GM12878 (cell line): ENCODE data around the gene STX1B. TPM values are rescaled to one million over a fixed set of nuclear protein-coding genes. Genes with fewer than 3 reads are reported as not detected.
A peak's percentile ranks its signal among the peaks of the same experiment; 100 is the strongest.

Experiments used
- ATAC-seq: fragments of 200-7000 bp; cut with Tn5 transposase; 3 replicates; pipeline ENCODE4 v1.9.1; 2020; ENCODE audit warnings: mild to moderate bottlenecking, moderate library complexity
- BruUV-seq: library from RNA; stranded (reverse); fragments of 400-500 nt; replicated peaks from 2 replicates; lab custom pipeline; 2021; lab: Mats Ljungman, UMichigan
- CTCF ChIA-PET: fragments of 300-600 bp; sonication (Branson Sonifier 250); formaldehyde crosslinking; extraction: SDS; loops from one replicate; lab custom pipeline; 2021; ENCODE audit warnings: inconsistent platforms; lab: Yijun Ruan, JAX
- POLR2A ChIA-PET: fragments of 350-600 bp; formaldehyde crosslinking; extraction: SDS; loops from one replicate; lab custom pipeline; 2021; ENCODE audit warnings: inconsistent platforms; lab: Charles Lee
- RAD21 ChIA-PET: fragments of 300-600 bp; sonication (Branson Sonifier 250); formaldehyde crosslinking; loops from one replicate; lab custom pipeline; 2023; ENCODE audit warnings: antibody characterized with exemption; ENCODE audit not compliant: unreplicated experiment; lab: Charles Lee
- SMC1A ChIA-PET: fragments of 300-600 bp; sonication (Branson Sonifier 250); formaldehyde crosslinking; loops from one replicate; lab custom pipeline; 2023; ENCODE audit not compliant: unreplicated experiment, uncharacterized antibody; lab: Charles Lee
- DNase-seq: peaks from one replicate; pipeline ENCODE4 v3.0.0-alpha.2; 2011; ENCODE audit warnings: low read depth, low spot score
- FAIRE-seq: peaks from 3 replicates; lab custom pipeline; 2011; peaks lifted over from hg19 to GRCh38; lab: Jason Lieb, UNC
- H2AFZ ChIP-seq: 2 replicates; pipeline ENCODE4 v1.6.0; 2011; ENCODE audit warnings: low read depth, low read length, control low read depth; ENCODE audit not compliant: control insufficient read depth
- H3K27ac ChIP-seq: 2 replicates; pipeline ENCODE4 v1.5.1; 2011; ENCODE audit warnings: control low read depth; ENCODE audit not compliant: control insufficient read depth, insufficient read depth
- H3K27me3 ChIP-seq, 2 experiments: replicated peaks in 1 of 2; 2 replicates each; pipeline versions ENCODE4 v1.6.0 to v1.6.1; 2011; ENCODE audit warnings: low read length in 1 of 2; ENCODE audit not compliant: control insufficient read depth in 2 of 2, insufficient read depth in 2 of 2
- H3K36me3 ChIP-seq, 2 experiments: 2 replicates each; pipeline ENCODE4 v1.5.1; 2011; ENCODE audit warnings: low read length in 1 of 2; ENCODE audit not compliant: control insufficient read depth in 2 of 2, insufficient read depth in 2 of 2
- H3K4me1 ChIP-seq: 2 replicates; pipeline ENCODE4 v1.6.1; 2011; ENCODE audit warnings: mild to moderate bottlenecking, low read length, moderate library complexity, mixed read lengths; ENCODE audit not compliant: control insufficient read depth, insufficient read depth
- H3K4me2 ChIP-seq: 2 replicates; pipeline ENCODE4 v1.6.0; 2011; ENCODE audit warnings: control low read depth; ENCODE audit not compliant: control insufficient read depth, insufficient read depth
- H3K4me3 ChIP-seq: fragments of 200-600 bp; sonication (generic); 2 replicates; pipeline ENCODE4 v1.5.1; 2016
- H3K79me2 ChIP-seq: 2 replicates; pipeline ENCODE4 v1.6.0; 2011; ENCODE audit warnings: low read length; ENCODE audit not compliant: control insufficient read depth, insufficient read depth
- H3K9ac ChIP-seq: 2 replicates; pipeline ENCODE4 v1.8.0; 2011; ENCODE audit warnings: low read length, control low read depth, mixed read lengths; ENCODE audit not compliant: control insufficient read depth, insufficient read depth
- H3K9me3 ChIP-seq: replicated peaks from 3 replicates; pipeline ENCODE4 v1.5.1; 2011; ENCODE audit warnings: mild to moderate bottlenecking, low read length; ENCODE audit not compliant: control insufficient read depth, insufficient read depth
- H4K20me1 ChIP-seq: 2 replicates; pipeline ENCODE4 v1.6.0; 2011; ENCODE audit not compliant: control insufficient read depth, insufficient read depth
- CHD1 ChIP-seq: IDR thresholded peaks from 2 replicates; pipeline ENCODE4 v1.6.1; 2012; ENCODE audit warnings: low read depth, low read length, improper control_type of control experiment
- CREM ChIP-seq: IDR thresholded peaks from 2 replicates; pipeline ENCODE4 v1.6.1; 2014; ENCODE audit warnings: antibody characterized with exemption, low read depth
- EED ChIP-seq: sonication (generic); IDR thresholded peaks from 2 replicates; pipeline ENCODE4 v1.6.1; 2016; ENCODE audit warnings: antibody characterized with exemption, low read depth
- HSF1 ChIP-seq: fragments of 150-350 bp; IDR thresholded peaks from 2 replicates; pipeline ENCODE4 v1.6.1; 2014; ENCODE audit warnings: mild to moderate bottlenecking, low read depth, low read length
- IKZF1 ChIP-seq: fragments of 450-650 bp; conservative IDR thresholded peaks from 2 replicates; pipeline ENCODE4 v1.6.1; 2017; ENCODE audit warnings: antibody characterized with exemption, mild to moderate bottlenecking
- IKZF2 ChIP-seq, 2 experiments: fragments of 450-650 bp; IDR thresholded peaks; 2 replicates each; pipeline ENCODE4 v1.6.1; 2017; ENCODE audit warnings: mild to moderate bottlenecking in 2 of 2, moderate library complexity in 2 of 2
- KLF5 ChIP-seq: fragments of 450-650 bp; IDR thresholded peaks from 2 replicates; pipeline ENCODE4 v1.6.1; 2014; ENCODE audit warnings: mild to moderate bottlenecking; ENCODE audit not compliant: partially characterized antibody
- MLLT1 ChIP-seq: fragments of 450-650 bp; IDR thresholded peaks from 2 replicates; pipeline ENCODE4 v1.6.1; 2016; ENCODE audit warnings: mild to moderate bottlenecking
- RBBP5 ChIP-seq: fragments of 200-600 bp; sonication (generic); conservative IDR thresholded peaks from 2 replicates; pipeline ENCODE4 v1.6.1; 2016
- RELB ChIP-seq: fragments of 450-650 bp; IDR thresholded peaks from 2 replicates; pipeline ENCODE4 v1.6.1; 2017; ENCODE audit warnings: low read depth, mild to moderate bottlenecking, moderate library complexity
- SIN3A ChIP-seq: IDR thresholded peaks from 2 replicates; pipeline ENCODE4 v1.6.1; 2012; ENCODE audit warnings: low read depth, low read length, improper control_type of control experiment
- TCF12 ChIP-seq: IDR thresholded peaks from 2 replicates; pipeline ENCODE4 v1.6.1; 2011; ENCODE audit warnings: low read depth, mild to moderate bottlenecking, low read length
- YY1 ChIP-seq: IDR thresholded peaks from 2 replicates; pipeline ENCODE4 v1.6.1; 2011; ENCODE audit warnings: low read depth, mild to moderate bottlenecking, low read length
- WGBS: methylation state at CpG from one replicate; pipeline ENCODE4 v1.1.6; 2016; ENCODE audit warnings: low lambda C conversion rate; ENCODE audit not compliant: insufficient replicate concordance, insufficient coverage; ENCODE audit errors: missing lambda C conversion rate; 5-methylcytosine and 5-hydroxymethylcytosine counted together
- in situ Hi-C: fragments of 300-500 bp; cut with MboI; formaldehyde crosslinking; loops from 9 replicates; pipeline ENCODE4 v1.14.3; 2018; ENCODE audit warnings: mixed read lengths
- intact Hi-C: fragments of 100-400 bp; cut with micrococcal nuclease; formaldehyde crosslinking; loops from one replicate; pipeline ENCODE4 v1.14.2; 2022; ENCODE audit not compliant: unreplicated experiment
- polyA plus RNA-seq, 11 experiments: library from polyadenylated mRNA; depleted of rRNA in 4 of 11; unstranded in 6 of 11; stranded (reverse) in 5 of 11; fragments of >200 nt; fragmentation: Nextera tagmentation in 4 of 11; fragmentation: Illumina TruSeq in 1 of 11; extraction: Ambion mirVana in 4 of 11; extraction: Trizol in 1 of 11; gene quantifications; 1 replicate in 1 of 11; 2 replicates in 10 of 11; pipeline versions ENCODE4 v1.2.1 to v1.2.3, GENCODE V29; 2011 to 2016; ENCODE audit warnings: inconsistent platforms in 2 of 11, missing spikeins in 2 of 11, low read depth in 1 of 11
- total RNA-seq, 4 experiments: library from RNA; depleted of rRNA in 3 of 4; stranded (reverse); fragments of >200 nt in 3 of 4; fragmentation: Illumina TruSeq in 1 of 4; extraction: Trizol in 1 of 4; gene quantifications; 2 replicates each; pipeline versions ENCODE4 v1.2.1 to v1.2.3, GENCODE V29; 2013 to 2021

STX1B gene
- total and polyA plus RNA-seq, 10 of the 15 experiments (the other 5 are each of a cell fraction or from before 2014, with no cell fraction given): 0.22 to 2.5 (median 1.1) TPM

DNA sequence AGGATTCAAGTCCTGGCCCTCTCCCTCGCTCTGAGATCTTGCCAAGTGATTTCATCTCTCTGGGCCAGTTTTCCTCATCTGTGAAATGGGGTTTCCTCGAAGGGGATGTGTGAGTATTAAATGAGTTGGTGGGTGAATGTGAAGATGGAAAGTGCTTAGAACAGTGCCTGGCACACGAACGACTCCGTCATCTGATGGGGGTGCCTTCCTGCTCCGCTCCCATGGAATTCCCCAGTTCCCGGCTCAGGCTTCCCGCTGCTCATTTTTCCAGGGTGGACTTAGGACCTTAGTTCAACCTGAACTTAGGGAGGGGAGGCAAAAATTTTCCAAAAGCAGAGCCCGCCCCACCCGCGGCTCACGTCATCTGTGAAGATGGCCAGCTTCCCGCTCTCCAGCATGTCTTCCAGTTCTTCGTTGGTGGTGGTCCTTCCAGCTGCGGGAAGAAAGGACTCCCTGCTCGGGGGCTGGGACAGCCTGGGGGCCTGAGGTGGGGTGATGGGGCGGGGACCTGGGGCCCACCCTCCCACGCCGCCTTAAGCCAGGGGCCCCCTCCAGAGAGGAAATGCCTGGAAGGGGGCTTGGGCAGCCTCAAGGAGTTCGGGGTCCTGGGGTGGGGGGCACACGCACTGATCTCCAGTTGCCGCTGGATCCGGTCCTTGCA, 14.0 kb downstream of the STX1B start:
- SMC1A ChIA-PET: interaction anchor here (1.0 kb wide), 1 partner anchor 11 kb away, joined by 3 read pairs; the partner anchor contains the start of gene HSD3B7
- RAD21 ChIA-PET: interaction anchor here (1.0 to 1.7 kb wide), 5 partner anchors 8 to 96 kb away, joined by 3 to 11 read pairs (median 4); partner anchors contain the start of genes ZNF646 and ZNF668
- Histone ChIP-seq H3K9me3 (no peaks in the 10 kb centered on the region), H3K4me1 (peaks cover 17% of the 10 kb centered on the region), H3K27ac (peak overlapping the region; percentile 82), H4K20me1 (no peaks in the 10 kb centered on the region), H3K4me3 (peak overlapping the region; percentile 97), H3K36me3 (no peaks in the 10 kb centered on the region), H3K27me3 (no peaks in the 10 kb centered on the region)
- in situ Hi-C loops: loop anchor here (25.0 kb wide), 1 partner anchor 441 kb away; the partner anchor contains the start of genes COX6A2 and ZNF843
- intact Hi-C loops: loop anchor here (5.0 to 10.0 kb wide), 3 partner anchors 78 to 186 kb away; partner anchors contain the start of genes FUS, ZNF646 and ZNF668
- ATAC-seq: peak; percentile 10
- POLR2A ChIA-PET: interaction anchor here (0.5 to 3.0 kb wide), 7 partner anchors 11 to 462 kb away, joined by 4 to 21 read pairs (median 6); partner anchors contain the start of genes HSD3B7, KAT8, ZNF646 and ZNF668
- BruUV-seq: TSS peak; percentile 96
- WGBS: 2% methylated on average over 23 of the region's 23 CpGs
- DNase-seq: no peak
- CTCF ChIA-PET: interaction anchor here (0.9 to 4.3 kb wide), 3 partner anchors 11 to 42 kb away, joined by 3 to 16 read pairs (median 3); partner anchors contain the start of gene HSD3B7
- FAIRE-seq: peak; percentile 57
- TF ChIP-seq RBBP5 (no peak), CREM (peak; percentile 39; the same call in 1 of the 2 replicates), SIN3A (peak; percentile 30; the same call in 1 of the 2 replicates), IKZF2 (IDR thresholded peaks at IDR 0.05) (peak in 1 of 2 experiments; percentile 60; a peak in 2 of 4 replicates), HSF1 (no peak), IKZF1 (peak; percentile 67), RELB (0 out of 2 replicates have a peak, but pooled peaks have one; percentile 44), KLF5 (no peak), EED (peak; percentile 39; the same call in 1 of the 2 replicates), TCF12 (0 out of 2 replicates have a peak, but pooled peaks have one; percentile 6), CHD1 (no peak), YY1 (peak; percentile 39; the same call in 1 of the 2 replicates), MLLT1 (peak; percentile 96)
- TF ChIP-seq, all 136 proteins: peak for 9
- H3K4me2 ChIP-seq: peak overlapping the region; percentile 85
- H3K9ac ChIP-seq: peak overlapping the region; percentile 78
- H2AFZ ChIP-seq: peak overlapping the region; percentile 89
- H3K79me2 ChIP-seq: no peaks in the 10 kb centered on the region; the same call in 1 of the 2 replicates
